ENCODE results near the gene PSMC6.
A peak's percentile ranks its signal among the peaks of the same experiment; 100 is the strongest.

The PSMC6 gene

GRCh38 chr14:52706724-52707706 is at the start of gene PSMC6:
TSS of gene PSMC6 (plus strand) at chr14:52707200. CDS start at chr14:52707220, 20 bp downstream.
- peak within 1 kb of the TSS; percentile 98 for H3K27ac Mint-ChIP-seq
- ATAC-seq (peak; percentile 97), DNase-seq (ENCODE audit: low spot score in 2 of 2) (peak; percentile 74 to 88)
- peaks cover 23% of the 10 kb centered on the region for H3K4me1 Mint-ChIP-seq
- no peaks in the 10 kb centered on the region for H3K9me3 Mint-ChIP-seq
- peaks cover 55% of the 10 kb centered on the region for H3K36me3 Mint-ChIP-seq
- peak within 1 kb of the TSS; percentile 99 for H3K4me3 Mint-ChIP-seq

- Mint-ChIP-seq H3K27ac (no peak overlapping the region), H3K9me3 (no peaks in the 10 kb centered on the region)
Measured at GRCh38 chr14:52660325-52660724, 46.7 kb upstream of the PSMC6 start.

GRCh38 chr14:52660832-52661231 is 46.2 kb upstream of the PSMC6 start:
- DNase-seq (ENCODE audit: low spot score in 2 of 2) (no peak), ATAC-seq (no peak)
- Mint-ChIP-seq H3K36me3 (peaks cover 100% of the 10 kb centered on the region), H3K4me3 (no peak overlapping the region), H3K9me3 (no peaks in the 10 kb centered on the region), H3K4me1 (no peaks in the 10 kb centered on the region), H3K27ac (no peak overlapping the region)

More at GRCh38 chr14:52660325-52660724, 46.7 kb upstream of the PSMC6 start:
- Mint-ChIP-seq H3K36me3 (peaks cover 100% of the 10 kb centered on the region), H3K4me3 (no peak overlapping the region), H3K4me1 (no peaks in the 10 kb centered on the region)
- ATAC-seq (no peak), DNase-seq (ENCODE audit: low spot score in 2 of 2) (no peak)

- no peaks in the 10 kb centered on the region for H3K4me1 Mint-ChIP-seq
- ATAC-seq (peak; percentile 58), DNase-seq (ENCODE audit: low spot score in 2 of 2) (no peak)
- H3K27ac Mint-ChIP-seq, result no peak overlapping the region
- peaks cover 100% of the 10 kb centered on the region for H3K36me3 Mint-ChIP-seq
- no peak overlapping the region for H3K4me3 Mint-ChIP-seq
- H3K9me3 Mint-ChIP-seq, result no peaks in the 10 kb centered on the region
Measured at GRCh38 chr14:52661314-52661713, 45.7 kb upstream of the PSMC6 start.

- H3K4me1 Mint-ChIP-seq, result no peaks in the 10 kb centered on the region
- no peak overlapping the region for H3K4me3 Mint-ChIP-seq
- no peak overlapping the region for H3K27ac Mint-ChIP-seq
- ATAC-seq, result no peak
- peaks cover 99% of the 10 kb centered on the region for H3K36me3 Mint-ChIP-seq
- H3K9me3 Mint-ChIP-seq, result no peaks in the 10 kb centered on the region
- no peak for DNase-seq (ENCODE audit: low spot score in 2 of 2)
Measured at GRCh38 chr14:52663850-52664249, 43.1 kb upstream of the PSMC6 start.

- Mint-ChIP-seq H3K9me3 (no peaks in the 10 kb centered on the region), H3K27ac (no peak overlapping the region), H3K4me1 (no peaks in the 10 kb centered on the region), H3K36me3 (peaks cover 99% of the 10 kb centered on the region), H3K4me3 (no peak overlapping the region)
- ATAC-seq (no peak), DNase-seq (ENCODE audit: low spot score in 2 of 2) (no peak)
Measured at GRCh38 chr14:52678591-52678990, 28.4 kb upstream of the PSMC6 start.

GRCh38 chr14:52683985-52684520 is 22.9 kb upstream of the PSMC6 start:
- ATAC-seq (no peak), DNase-seq (ENCODE audit: low spot score in 2 of 2) (no peak)
- Mint-ChIP-seq H3K9me3 (no peaks in the 10 kb centered on the region), H3K4me1 (peaks cover 44% of the 10 kb centered on the region), H3K4me3 (no peak overlapping the region), H3K27ac (peak overlapping the region; percentile 24), H3K36me3 (peaks cover 63% of the 10 kb centered on the region)

- no peak overlapping the region for H3K4me3 Mint-ChIP-seq
- DNase-seq (ENCODE audit: low spot score in 2 of 2) (no peak), ATAC-seq (no peak)
- H3K9me3 Mint-ChIP-seq, result no peaks in the 10 kb centered on the region
- no peak overlapping the region for H3K27ac Mint-ChIP-seq
- H3K36me3 Mint-ChIP-seq, result peaks cover 63% of the 10 kb centered on the region
- H3K4me1 Mint-ChIP-seq, result peaks cover 56% of the 10 kb centered on the region
Measured at GRCh38 chr14:52686176-52686575, 20.8 kb upstream of the PSMC6 start.

GRCh38 chr14:52690983-52691760 is 15.8 kb upstream of the PSMC6 start:
- peaks cover 70% of the 10 kb centered on the region for H3K4me1 Mint-ChIP-seq
- ATAC-seq (no peak), DNase-seq (ENCODE audit: low spot score in 2 of 2) (no peak)
- no peak overlapping the region for H3K27ac Mint-ChIP-seq
- peak overlapping the region; percentile 79 for H3K4me3 Mint-ChIP-seq
- no peaks in the 10 kb centered on the region for H3K9me3 Mint-ChIP-seq
- H3K36me3 Mint-ChIP-seq, result peaks cover 78% of the 10 kb centered on the region

GRCh38 chr14:52692248-52692962 is 14.6 kb upstream of the PSMC6 start:
- Mint-ChIP-seq H3K4me1 (peaks cover 58% of the 10 kb centered on the region), H3K9me3 (no peaks in the 10 kb centered on the region), H3K4me3 (peak overlapping the region; percentile 79), H3K27ac (peak overlapping the region; percentile 30), H3K36me3 (peaks cover 70% of the 10 kb centered on the region)
- ATAC-seq (no peak), DNase-seq (ENCODE audit: low spot score in 2 of 2) (no peak)

GRCh38 chr14:52693036-52693435 is 14.0 kb upstream of the PSMC6 start:
- Mint-ChIP-seq H3K4me3 (peak overlapping the region; percentile 79), H3K4me1 (peaks cover 52% of the 10 kb centered on the region), H3K9me3 (no peaks in the 10 kb centered on the region), H3K27ac (peak overlapping the region; percentile 90), H3K36me3 (peaks cover 70% of the 10 kb centered on the region)
- DNase-seq (ENCODE audit: low spot score in 2 of 2) (no peak), ATAC-seq (no peak)

GRCh38 chr14:52693532-52693931 is 13.5 kb upstream of the PSMC6 start:
- DNase-seq (ENCODE audit: low spot score in 2 of 2) (no peak), ATAC-seq (no peak)
- H3K9me3 Mint-ChIP-seq, result no peaks in the 10 kb centered on the region
- H3K36me3 Mint-ChIP-seq, result peaks cover 65% of the 10 kb centered on the region
- H3K4me1 Mint-ChIP-seq, result peaks cover 47% of the 10 kb centered on the region
- H3K4me3 Mint-ChIP-seq, result peak overlapping the region; percentile 79
- H3K27ac Mint-ChIP-seq, result peak overlapping the region; percentile 90

GRCh38 chr14:52694761-52695480 is 12.1 kb upstream of the PSMC6 start:
- Mint-ChIP-seq H3K9me3 (no peaks in the 10 kb centered on the region), H3K4me1 (peaks cover 37% of the 10 kb centered on the region), H3K27ac (peak overlapping the region; percentile 90), H3K36me3 (peaks cover 51% of the 10 kb centered on the region), H3K4me3 (peak overlapping the region; percentile 79)
- DNase-seq (ENCODE audit: low spot score in 2 of 2) (peak; percentile 27 to 76), ATAC-seq (peak; percentile 68)

GRCh38 chr14:52695481-52696091 is 11.4 kb upstream of the PSMC6 start, which contains the start of gene ERO1A:
TSS of gene ERO1A (minus strand) at chr14:52695558. CDS start at chr14:52695481, 77 bp downstream.
- Mint-ChIP-seq H3K36me3 (peaks cover 45% of the 10 kb centered on the region), H3K4me3 (peak within 1 kb of the TSS; percentile 79), H3K9me3 (no peaks in the 10 kb centered on the region), H3K4me1 (peaks cover 32% of the 10 kb centered on the region), H3K27ac (peak within 1 kb of the TSS; percentile 90)
- peak; percentile 68 to 85 for DNase-seq (ENCODE audit: low spot score in 2 of 2)
- peak; percentile 91 for ATAC-seq
